Ishikawa (cell line): ENCODE data around the gene HSPBAP1.

Source experiments
- CEBPB ChIP-seq: IDR thresholded peaks from 2 replicates; pipeline ENCODE4 v1.6.1; 2012
- CREB1 ChIP-seq: IDR thresholded peaks from 2 replicates; pipeline ENCODE4 v1.6.1; 2012; ENCODE audit warnings: low read depth
- EGR1 ChIP-seq: IDR thresholded peaks from 2 replicates; pipeline ENCODE4 v1.6.1; 2012
- EP300 ChIP-seq: IDR thresholded peaks from 2 replicates; pipeline ENCODE4 v1.6.1; 2012; ENCODE audit warnings: borderline replicate concordance
- FOXM1 ChIP-seq: IDR thresholded peaks from 2 replicates; pipeline ENCODE4 v1.6.1; 2012; ENCODE audit warnings: low read depth, borderline replicate concordance
- MAX ChIP-seq: IDR thresholded peaks from 2 replicates; pipeline ENCODE4 v1.6.1; 2012
- NFIC ChIP-seq: IDR thresholded peaks from 2 replicates; pipeline ENCODE4 v1.6.1; 2012
- RAD21 ChIP-seq: IDR thresholded peaks from 2 replicates; pipeline ENCODE4 v1.6.1; 2012; ENCODE audit warnings: low read depth
- REST ChIP-seq: IDR thresholded peaks from 2 replicates; pipeline ENCODE4 v1.6.1; 2012; ENCODE audit warnings: low read depth, mild to moderate bottlenecking
- TAF1 ChIP-seq: IDR thresholded peaks from 2 replicates; pipeline ENCODE4 v1.6.1; 2012; ENCODE audit warnings: low read depth, mild to moderate bottlenecking
- TEAD4 ChIP-seq: IDR thresholded peaks from 2 replicates; pipeline ENCODE4 v1.6.1; 2012
- YY1 ChIP-seq: IDR thresholded peaks from 2 replicates; pipeline ENCODE4 v1.6.1; 2012; ENCODE audit warnings: low read depth
- ZBTB7A ChIP-seq: IDR thresholded peaks from 2 replicates; pipeline ENCODE4 v1.6.1; 2012; ENCODE audit warnings: low read depth

GRCh38 chr3:122777563-122777962 is 16.1 kb downstream of the HSPBAP1 start:
- TF ChIP-seq RAD21 (no peak), CEBPB (no peak), TAF1 (no peak), REST (no peak), MAX (no peak), YY1 (no peak), NFIC (no peak), FOXM1 (no peak), CREB1 (no peak), ZBTB7A (no peak), EP300 (no peak), EGR1 (no peak), TEAD4 (no peak)
